HG03097 (cell line): ENCODE measurements around the gene OR5AN1.

ENCODE experiments used
- ATAC-seq: cut with Tn5 transposase; IDR thresholded peaks from one replicate; pipeline ENCODE4 v1.9.1; 2021; ENCODE audit not compliant: unreplicated experiment, low FRiP score

The OR5AN1 gene

DNA sequence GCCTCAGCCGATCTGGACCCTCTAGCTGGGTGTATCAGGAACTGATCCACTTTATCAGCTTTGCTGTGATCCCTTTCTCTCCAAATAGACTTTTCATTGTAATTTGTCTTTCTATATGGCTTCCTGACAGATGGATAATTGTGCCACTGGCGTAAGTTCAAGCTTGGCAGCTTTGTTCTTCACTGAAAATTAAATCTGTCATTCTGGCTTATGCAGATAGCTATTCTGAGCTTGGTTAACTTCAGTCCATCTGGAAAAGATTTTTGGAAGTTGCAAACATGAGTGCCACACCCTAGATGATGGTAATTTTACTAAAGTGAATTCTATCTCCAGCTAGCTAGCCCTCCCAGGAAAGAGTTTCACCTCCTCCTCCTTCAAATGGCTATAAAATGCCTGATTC is 59.5 kb downstream of the OR5AN1 start:
- no peak for ATAC-seq
